PFSK-1 (cell line): ENCODE results near the gene ABCG1.

Source experiments
- FOXP2 ChIP-seq: optimal IDR thresholded peaks from 2 replicates; pipeline ENCODE3; 2011; ENCODE audit warnings: borderline replicate concordance, control low read depth, inconsistent platforms; ENCODE audit not compliant: insufficient read depth; ENCODE audit errors: extremely low read length, extremely low read depth
- POLR2AphosphoS5 ChIP-seq: IDR thresholded peaks from 2 replicates; pipeline ENCODE4 v1.6.1; 2012; ENCODE audit warnings: low read depth, mild to moderate bottlenecking, control low read depth, low read length, moderate library complexity
- REST ChIP-seq, 2 experiments: IDR thresholded peaks; 2 replicates each; pipeline versions ENCODE4 v1.6.1 to v1.8.0; 2011 to 2012; ENCODE audit warnings: low read depth in 2 of 2, low read length in 2 of 2, control low read depth in 1 of 2, inconsistent platforms in 1 of 2, mild to moderate bottlenecking in 1 of 2, moderate library complexity in 1 of 2; ENCODE audit not compliant: insufficient read depth in 1 of 2
- SIN3A ChIP-seq: IDR thresholded peaks from 2 replicates; pipeline ENCODE4 v1.6.1; 2012; ENCODE audit warnings: mild to moderate bottlenecking, low read length, moderate library complexity, borderline replicate concordance; ENCODE audit not compliant: insufficient read depth

DNA sequence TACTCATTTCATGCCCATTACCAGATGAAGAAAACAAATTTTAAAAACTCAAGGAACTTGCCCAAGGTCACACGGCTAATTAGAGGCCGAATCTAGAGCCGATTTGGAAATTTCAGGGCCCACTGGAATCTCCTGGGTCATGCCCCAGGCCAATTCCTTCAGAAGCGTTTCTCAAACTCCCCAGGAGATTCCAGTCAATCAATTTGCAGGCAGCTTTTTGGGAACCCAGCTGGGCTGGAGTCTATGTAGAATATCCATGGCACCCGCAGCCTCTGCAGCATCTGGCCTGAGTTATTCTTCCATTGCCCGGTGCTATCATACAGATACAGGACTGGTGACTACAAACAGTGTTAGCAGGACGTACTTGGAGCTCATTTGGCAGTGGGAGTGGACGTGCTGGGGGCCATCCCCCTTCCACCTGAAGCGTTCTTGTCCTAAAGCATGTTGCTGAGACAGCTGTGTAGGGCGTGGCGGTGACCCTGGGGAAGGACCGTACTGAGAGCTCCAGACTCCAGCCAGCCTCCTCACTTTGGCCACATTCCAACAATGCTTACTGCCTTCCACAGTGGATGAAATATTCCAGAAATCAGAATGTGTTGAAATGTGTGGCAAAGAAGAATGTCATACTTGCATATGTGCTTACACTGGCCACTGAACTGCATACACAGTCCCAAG lies 38.3 kb downstream of the ABCG1 start:
- TF ChIP-seq POLR2AphosphoS5 = no peak
- TF ChIP-seq FOXP2 = no peak
- no peak for TF ChIP-seq REST (IDR thresholded peaks at IDR 0.05; ENCODE audit: insufficient read depth in 1 of 2, low read depth in 2 of 2, low read length in 2 of 2)
- no peak for TF ChIP-seq SIN3A
